Stimulated activated CD8-positive, alpha-beta memory T cell treated with anti-CD3 and anti-CD28 coated beads, Interleukin-15, amount 100 ng/mL, for 24 hours (primary cell): Measurements from ENCODE around the gene VPS13A.
"Not testable (repeated sequence)": the region's sequence is repeated elsewhere in the genome, so short reads cannot be mapped to it uniquely, and the experiment has no call there.

ENCODE experiments used
- DNase-seq: peaks from one replicate; pipeline ENCODE4 v3.0.0-alpha.2; 2020; ENCODE audit warnings: low read depth

Gene VPS13A

DNA sequence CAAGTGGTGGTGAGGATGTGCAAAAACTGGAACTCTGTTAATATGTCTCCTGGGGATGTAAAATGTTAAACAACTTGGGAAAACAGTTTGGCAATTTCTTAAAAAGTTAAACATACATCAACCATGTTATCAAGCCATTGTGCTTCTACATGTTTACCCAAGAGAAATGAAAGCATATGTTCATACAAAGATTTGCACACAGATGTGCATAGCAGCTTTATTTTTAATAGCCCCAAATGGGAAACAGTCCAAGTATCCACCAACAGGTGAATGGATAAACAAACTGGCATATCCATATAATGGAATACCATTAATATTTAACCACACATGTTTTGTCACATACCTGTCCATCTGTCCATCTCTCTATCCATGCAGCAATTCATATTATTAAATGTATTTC is 6.2 kb downstream of the VPS13A start:
- DNase-seq: no peak

DNA sequence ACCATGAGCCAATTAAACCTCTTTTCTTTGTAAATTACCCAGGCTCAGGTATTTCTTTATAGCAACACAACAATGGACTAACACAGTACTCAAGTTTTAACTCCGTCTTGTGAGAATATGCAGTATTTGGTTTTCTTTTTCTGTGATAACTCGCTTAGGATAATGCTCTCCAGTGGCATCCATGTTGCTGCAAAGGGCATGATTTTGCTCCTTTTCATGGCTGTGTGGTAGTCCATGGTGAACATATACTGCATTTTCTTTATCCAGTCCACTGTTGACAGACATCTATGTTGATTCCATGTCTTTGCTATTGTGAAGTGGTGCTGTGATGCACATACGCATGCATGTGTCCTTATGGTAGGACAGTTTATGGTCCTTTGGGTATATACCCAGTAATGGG is 10.9 kb downstream of the VPS13A start:
- no peak for DNase-seq

DNA sequence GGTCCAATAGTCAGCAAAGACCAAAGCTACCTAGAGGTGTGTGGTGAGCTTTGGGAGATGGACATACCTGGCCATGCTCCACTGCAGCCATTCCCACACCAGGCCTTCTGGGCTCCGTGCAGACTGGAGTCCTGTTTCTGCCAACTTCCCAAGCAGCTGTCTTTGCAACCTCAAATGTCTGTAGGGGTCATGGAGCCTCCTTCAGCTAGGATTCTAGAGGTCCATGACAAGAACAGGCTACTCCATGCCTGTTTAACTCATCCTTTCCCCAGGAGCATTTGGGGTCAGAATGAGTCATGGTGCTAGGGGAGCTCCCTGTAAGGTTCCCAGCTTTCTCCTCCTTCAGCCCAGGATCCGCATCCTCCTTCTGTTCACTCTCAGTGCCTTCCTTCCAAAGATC is 17.1 kb downstream of the VPS13A start:
- no peak for DNase-seq

GRCh38 chr9:77210116-77210515 is 32.8 kb downstream of the VPS13A start:
- DNase-seq: no peak

GRCh38 chr9:77211561-77211960 is 34.2 kb downstream of the VPS13A start:
- no peak for DNase-seq

GRCh38 chr9:77212801-77213200 is 35.5 kb downstream of the VPS13A start:
- no peak for DNase-seq

- DNase-seq: no peak
Observed at GRCh38 chr9:77215874-77216273, 38.5 kb downstream of the VPS13A start.

- DNase-seq: no peak
Observed at GRCh38 chr9:77218612-77219011, 41.3 kb downstream of the VPS13A start.

GRCh38 chr9:77221431-77221830 is 44.1 kb downstream of the VPS13A start:
- no peak for DNase-seq

GRCh38 chr9:77224746-77225312 is 47.5 kb downstream of the VPS13A start:
- no peak for DNase-seq

GRCh38 chr9:77236693-77237092 is 59.4 kb downstream of the VPS13A start:
- no peak for DNase-seq

DNA sequence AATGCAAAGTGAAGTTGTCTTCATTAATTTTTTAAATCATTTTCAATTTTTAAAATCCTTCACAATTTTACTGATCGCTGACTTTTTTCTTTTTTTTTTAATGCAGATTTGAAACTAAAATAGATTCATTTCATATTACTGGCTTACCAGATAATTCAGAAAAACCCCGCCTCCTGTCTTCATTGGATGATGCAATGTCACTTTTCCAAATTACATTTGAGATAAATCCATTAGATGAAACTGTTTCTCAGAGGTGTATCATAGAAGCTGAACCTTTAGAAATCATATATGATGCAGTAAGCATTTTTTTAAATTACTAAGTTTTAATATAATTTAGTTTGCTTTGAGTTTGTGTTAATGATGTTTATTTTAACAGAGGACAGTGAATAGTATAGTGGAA is 60.6 kb downstream of the VPS13A start:
- no peak for DNase-seq

GRCh38 chr9:77251050-77251449 is 73.7 kb downstream of the VPS13A start:
- DNase-seq: no peak

DNA sequence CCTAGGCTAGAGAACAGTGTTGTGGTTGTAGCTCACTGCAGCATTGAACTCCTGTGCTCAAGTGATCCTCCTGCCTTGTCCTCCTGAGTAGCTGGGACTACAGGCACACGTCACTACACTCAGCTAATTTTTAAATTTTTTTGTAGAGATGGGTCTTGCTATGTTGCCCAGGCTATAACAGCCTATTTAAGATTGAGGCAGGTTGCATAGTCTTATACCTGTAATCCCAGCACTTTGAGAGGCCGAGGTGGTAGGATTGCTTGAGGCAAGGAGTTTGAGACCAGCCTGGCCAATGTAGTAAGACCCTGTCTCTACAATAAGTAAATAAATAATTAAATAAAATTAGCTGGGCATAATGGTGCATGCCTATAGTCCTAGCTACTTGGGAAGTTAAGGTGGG is 79.9 kb downstream of the VPS13A start:
- no peak for DNase-seq

GRCh38 chr9:77261605-77262004 is 84.3 kb downstream of the VPS13A start:
- no peak for DNase-seq

DNA sequence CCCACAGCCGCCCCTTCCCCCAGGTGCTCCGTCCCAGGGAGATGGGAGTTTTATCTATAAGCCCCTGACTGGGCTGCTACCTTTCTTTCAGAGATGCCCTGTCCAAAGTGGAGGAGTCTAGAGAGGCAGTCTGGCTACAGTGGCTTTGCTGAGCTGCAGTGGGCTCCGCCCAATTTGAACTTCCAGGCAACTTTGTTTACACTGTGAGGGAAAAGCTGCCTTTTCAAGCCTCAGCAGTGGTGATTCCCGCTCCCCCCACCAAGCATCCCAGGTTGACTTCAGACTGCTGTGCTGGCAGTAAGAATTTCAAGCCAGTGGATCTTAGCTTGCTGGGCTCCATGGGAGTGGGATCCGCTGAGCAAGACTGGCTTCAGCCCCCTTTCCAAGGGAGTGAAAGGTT is 90.4 kb downstream of the VPS13A start:
- DNase-seq: not testable (repeated sequence)

- DNase-seq: no peak
Observed at GRCh38 chr9:77271023-77271690, 93.8 kb downstream of the VPS13A start.

- no peak for DNase-seq
Observed at GRCh38 chr9:77276799-77277198, 99.5 kb downstream of the VPS13A start.

- no peak for DNase-seq
Observed at GRCh38 chr9:77277719-77278118, 100.4 kb downstream of the VPS13A start.

DNA sequence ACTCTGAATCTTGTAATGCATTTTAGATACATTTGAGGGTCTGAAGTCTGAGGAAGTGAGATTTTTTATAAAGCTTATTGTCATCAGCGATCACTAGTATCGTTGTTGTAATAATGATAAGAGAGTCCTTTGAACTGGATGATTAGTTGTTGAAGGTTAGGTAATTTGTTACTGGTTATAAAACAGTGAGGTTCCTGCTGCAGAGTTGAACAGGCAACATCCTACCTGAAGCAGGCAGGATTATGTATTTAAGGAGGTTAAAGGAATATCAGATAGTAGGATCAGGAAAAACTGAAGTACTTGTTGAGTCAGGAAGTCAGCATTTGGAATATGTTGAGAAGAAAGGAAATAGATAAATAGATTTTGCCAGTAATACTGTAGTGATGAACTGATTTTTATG is 106.7 kb downstream of the VPS13A start:
- no peak for DNase-seq

DNA sequence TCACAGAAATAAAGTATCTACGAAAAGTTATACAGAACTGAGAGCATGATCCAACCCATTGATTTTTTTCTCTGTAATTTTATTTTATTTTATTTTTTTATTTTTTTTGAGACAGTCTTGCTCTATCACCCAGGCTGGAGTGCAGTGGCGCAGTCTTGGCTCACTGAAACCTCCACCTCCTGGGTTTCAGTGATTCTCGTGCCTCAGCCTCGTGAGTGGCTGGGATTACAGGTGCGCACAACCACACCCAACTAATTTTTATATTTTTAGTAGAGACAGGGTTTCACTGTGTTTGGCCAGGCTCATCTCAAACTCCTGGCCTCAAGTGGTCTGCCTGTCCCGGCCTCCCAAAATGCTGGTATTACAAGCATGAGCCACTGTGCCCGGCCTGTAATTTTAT is 107.3 kb downstream of the VPS13A start:
- DNase-seq: no peak

- DNase-seq: no peak
Observed at GRCh38 chr9:77290373-77290772, 113.0 kb downstream of the VPS13A start.

DNA sequence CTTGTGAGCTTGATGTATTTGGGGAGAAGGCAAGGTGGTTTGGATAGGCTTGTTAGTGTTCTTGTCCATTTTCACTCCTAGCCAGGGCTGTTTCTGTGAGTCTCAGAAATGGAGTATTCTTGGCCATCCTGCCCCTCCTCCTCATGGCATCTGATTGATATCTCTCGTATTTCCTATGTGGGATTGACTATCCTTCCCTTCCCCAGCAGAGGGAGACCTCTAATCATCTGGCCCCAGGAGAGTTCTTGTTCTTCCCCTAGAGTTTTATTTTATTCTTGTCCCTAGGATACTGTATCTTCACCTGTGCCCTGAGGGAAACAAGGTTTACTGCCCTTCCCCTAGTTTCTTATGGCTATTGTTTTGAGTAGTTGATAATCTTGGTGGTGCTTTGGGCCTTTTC is 114.4 kb downstream of the VPS13A start:
- DNase-seq: no peak

DNA sequence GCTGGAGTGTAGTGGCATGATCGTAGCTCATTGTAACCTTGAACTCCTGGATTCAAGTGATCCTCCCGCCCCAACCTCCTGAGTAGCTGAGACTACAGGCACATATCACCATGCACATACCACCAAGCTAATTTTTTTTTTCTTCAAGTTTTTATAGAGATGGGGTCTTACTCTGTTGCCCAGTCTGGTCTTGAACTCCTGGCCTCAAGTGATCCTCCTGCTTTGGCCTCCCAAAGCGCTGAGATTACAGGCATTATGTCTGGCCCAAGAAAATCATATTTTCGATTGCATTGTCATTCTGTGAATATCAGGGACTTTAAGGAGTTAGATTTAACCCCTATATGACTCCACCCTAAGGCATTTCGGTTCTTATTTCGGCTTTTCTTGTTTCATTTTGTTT is 116.6 kb downstream of the VPS13A start:
- no peak for DNase-seq
